ENCODE measurements around the gene PWWP2B.
A peak's percentile ranks its signal among the peaks of the same experiment; 100 is the strongest.

Gene PWWP2B

GRCh38 chr10:132404911-132405462, 8.0 kb downstream of the PWWP2B start:
- Histone ChIP-seq H3K27me3 (ENCODE audit: insufficient read depth, low read depth, severe bottlenecking) (no peaks in the 10 kb centered on the region), H3K4me3 (ENCODE audit: low read depth, low read length) (no peak overlapping the region), H3K36me3 (peaks cover 55% of the 10 kb centered on the region), H3K9me3 (ENCODE audit: severe bottlenecking) (no peaks in the 10 kb centered on the region), H3K27ac (no peak overlapping the region)
- no peak for TF ChIP-seq CTCF (IDR thresholded peaks at IDR 0.05; ENCODE audit: low read depth, low read length)
- DNase-seq: no peak

GRCh38 chr10:132405463-132405991, 8.5 kb downstream of the PWWP2B start:
- H3K27me3 ChIP-seq (ENCODE audit: insufficient read depth, low read depth, severe bottlenecking): no peaks in the 10 kb centered on the region
- no peak overlapping the region for H3K27ac ChIP-seq
- no peak for TF ChIP-seq CTCF (IDR thresholded peaks at IDR 0.05; ENCODE audit: low read depth, low read length)
- H3K36me3 ChIP-seq: peaks cover 52% of the 10 kb centered on the region
- DNase-seq: no peak
- H3K9me3 ChIP-seq (ENCODE audit: severe bottlenecking): no peaks in the 10 kb centered on the region
- H3K4me3 ChIP-seq (ENCODE audit: low read depth, low read length): no peak overlapping the region

GRCh38 chr10:132406181-132406580, 9.2 kb downstream of the PWWP2B start:
- no peak for DNase-seq
- no peak for TF ChIP-seq CTCF (IDR thresholded peaks at IDR 0.05; ENCODE audit: low read depth, low read length)
- Histone ChIP-seq H3K27me3 (ENCODE audit: insufficient read depth, low read depth, severe bottlenecking) (no peaks in the 10 kb centered on the region), H3K36me3 (peaks cover 48% of the 10 kb centered on the region), H3K9me3 (ENCODE audit: severe bottlenecking) (no peaks in the 10 kb centered on the region), H3K4me3 (ENCODE audit: low read depth, low read length) (no peak overlapping the region), H3K27ac (peak overlapping the region; percentile 22; the same call in 1 of the 2 replicates)

GRCh38 chr10:132406750-132407149, 9.8 kb downstream of the PWWP2B start:
- TF ChIP-seq CTCF (IDR thresholded peaks at IDR 0.05; ENCODE audit: low read depth, low read length): no peak
- Histone ChIP-seq H3K9me3 (ENCODE audit: severe bottlenecking) (no peaks in the 10 kb centered on the region), H3K27ac (peak overlapping the region; percentile 70), H3K4me3 (ENCODE audit: low read depth, low read length) (no peak overlapping the region), H3K36me3 (peaks cover 48% of the 10 kb centered on the region), H3K27me3 (ENCODE audit: insufficient read depth, low read depth, severe bottlenecking) (no peaks in the 10 kb centered on the region)
- no peak for DNase-seq

GRCh38 chr10:132407243-132407746, 10.3 kb downstream of the PWWP2B start:
- H3K36me3 ChIP-seq: peaks cover 46% of the 10 kb centered on the region
- H3K27me3 ChIP-seq (ENCODE audit: insufficient read depth, low read depth, severe bottlenecking): no peaks in the 10 kb centered on the region
- peak overlapping the region; percentile 70 for H3K27ac ChIP-seq
- no peaks in the 10 kb centered on the region for H3K9me3 ChIP-seq (ENCODE audit: severe bottlenecking)
- DNase-seq: no peak
- H3K4me3 ChIP-seq (ENCODE audit: low read depth, low read length): no peak overlapping the region
- TF ChIP-seq CTCF (IDR thresholded peaks at IDR 0.05; ENCODE audit: low read depth, low read length): no peak

- peak; percentile 46 for DNase-seq
- no peaks in the 10 kb centered on the region for H3K27me3 ChIP-seq (ENCODE audit: insufficient read depth, low read depth, severe bottlenecking)
- H3K36me3 ChIP-seq: peaks cover 43% of the 10 kb centered on the region
- H3K27ac ChIP-seq: peak overlapping the region; percentile 70
- H3K9me3 ChIP-seq (ENCODE audit: severe bottlenecking): no peaks in the 10 kb centered on the region
- H3K4me3 ChIP-seq (ENCODE audit: low read depth, low read length): no peak overlapping the region
- 0 out of 2 replicates have a peak, but pooled peaks have one; percentile 5 for TF ChIP-seq CTCF (IDR thresholded peaks at IDR 0.05; ENCODE audit: low read depth, low read length)
Observed at GRCh38 chr10:132407846-132408278, 10.9 kb downstream of the PWWP2B start.

Measured in WERI-Rb-1 (cell line).